22Rv1 (cell line): ENCODE measurements around the gene CHL1.

Experiments used
- CTCF ChIP-seq: fragments of 450-650 bp; IDR thresholded peaks from 2 replicates; pipeline ENCODE4 v1.5.1; 2017; ENCODE audit warnings: mild to moderate bottlenecking
- ZFX ChIP-seq: fragments of 450-650 bp; IDR thresholded peaks from 2 replicates; pipeline ENCODE4 v1.6.1; 2017; ENCODE audit warnings: antibody characterized with exemption, borderline replicate concordance

GRCh38 chr3:299590-300301 lies 103.2 kb downstream of the CHL1 start:
- no peak for TF ChIP-seq CTCF
- TF ChIP-seq ZFX: no peak
